Glutamatergic neuron (in vitro differentiated cells): ENCODE data around the gene DNMT3A. TPM values are rescaled to one million over a fixed set of nuclear protein-coding genes. Genes with fewer than 3 reads are reported as not detected.
A peak's percentile ranks its signal among the peaks of the same experiment; 100 is the strongest.

Experiments used
- DNase-seq: peaks from one replicate; pipeline ENCODE4 v3.0.0; 2022
- H3K27ac Mint-ChIP-seq: one replicate; pipeline ENCODE4 v1.8.0; 2020; ENCODE audit warnings: mild to moderate bottlenecking, mixed read lengths, inconsistent platforms; ENCODE audit not compliant: unreplicated experiment
- H3K27me3 Mint-ChIP-seq: one replicate; pipeline ENCODE4 v1.8.0; 2020; ENCODE audit warnings: mild to moderate bottlenecking, moderate library complexity, mixed read lengths, inconsistent platforms; ENCODE audit not compliant: unreplicated experiment
- H3K36me3 Mint-ChIP-seq: one replicate; pipeline ENCODE4 v1.8.0; 2020; ENCODE audit warnings: mild to moderate bottlenecking, mixed read lengths, inconsistent platforms; ENCODE audit not compliant: unreplicated experiment
- H3K4me1 Mint-ChIP-seq: one replicate; pipeline ENCODE4 v1.8.0; 2020; ENCODE audit warnings: mild to moderate bottlenecking, low read depth, mixed read lengths, inconsistent platforms; ENCODE audit not compliant: unreplicated experiment
- H3K4me3 Mint-ChIP-seq: one replicate; pipeline ENCODE4 v1.8.0; 2020; ENCODE audit warnings: mild to moderate bottlenecking, mixed read lengths, inconsistent platforms; ENCODE audit not compliant: unreplicated experiment
- H3K9me3 Mint-ChIP-seq: one replicate; pipeline ENCODE4 v1.8.0; 2020; ENCODE audit warnings: mild to moderate bottlenecking, moderate library complexity, mixed read lengths, inconsistent platforms; ENCODE audit not compliant: unreplicated experiment
- CTCF ChIP-seq: fragments of 200-600 bp; sonication (generic); IDR thresholded peaks from one replicate; pipeline ENCODE4 v1.5.0; 2021; ENCODE audit not compliant: partially characterized antibody, unreplicated experiment
- total RNA-seq: library from RNA; stranded (reverse); fragmentation: NEBNext Ultra II Directional; extraction: Animal tissue kit (Norgen Biotek cat#: 25700); gene quantifications from one replicate; pipeline ENCODE4 v1.2.1, GENCODE V29; 2021; ENCODE audit not compliant: unreplicated experiment

The DNMT3A gene
- total RNA-seq, 1 donor from 2014 or later: 175 TPM

- TF ChIP-seq CTCF: no peak
- peak; percentile 63 for DNase-seq
- H3K4me1 Mint-ChIP-seq: peaks cover 21% of the 10 kb centered on the region
- H3K9me3 Mint-ChIP-seq: peaks cover 6% of the 10 kb centered on the region
- no peaks in the 10 kb centered on the region for H3K36me3 Mint-ChIP-seq
- no peak overlapping the region for H3K27ac Mint-ChIP-seq
- peaks cover 2% of the 10 kb centered on the region for H3K27me3 Mint-ChIP-seq
- no peak overlapping the region for H3K4me3 Mint-ChIP-seq
These were observed 27.0 kb downstream of the DNMT3A start for GRCh38 chr2:25314514-25315315.

- H3K4me1 Mint-ChIP-seq: peaks cover 27% of the 10 kb centered on the region
These were observed 27.8 kb downstream of the DNMT3A start for GRCh38 chr2:25313711-25314513.

GRCh38 chr2:25312958-25313710 is 28.6 kb downstream of the DNMT3A start:
- H3K36me3 Mint-ChIP-seq: no peaks in the 10 kb centered on the region
- H3K9me3 Mint-ChIP-seq: peaks cover 11% of the 10 kb centered on the region
- no peak for DNase-seq
- H3K27ac Mint-ChIP-seq: no peak overlapping the region
- H3K4me3 Mint-ChIP-seq: no peak overlapping the region
- peaks cover 5% of the 10 kb centered on the region for H3K27me3 Mint-ChIP-seq
- no peak for TF ChIP-seq CTCF
- peaks cover 33% of the 10 kb centered on the region for H3K4me1 Mint-ChIP-seq

More at GRCh38 chr2:25313711-25314513, 27.8 kb downstream of the DNMT3A start:
- H3K4me3 Mint-ChIP-seq: no peak overlapping the region
- no peak for TF ChIP-seq CTCF
- H3K27ac Mint-ChIP-seq: no peak overlapping the region
- peaks cover 4% of the 10 kb centered on the region for H3K27me3 Mint-ChIP-seq
- peaks cover 11% of the 10 kb centered on the region for H3K9me3 Mint-ChIP-seq
- no peaks in the 10 kb centered on the region for H3K36me3 Mint-ChIP-seq
- no peak for DNase-seq

- Mint-ChIP-seq H3K27ac (no peak overlapping the region), H3K9me3 (peaks cover 11% of the 10 kb centered on the region), H3K4me3 (no peak overlapping the region), H3K36me3 (no peaks in the 10 kb centered on the region), H3K4me1 (peaks cover 33% of the 10 kb centered on the region), H3K27me3 (peaks cover 7% of the 10 kb centered on the region)
- DNase-seq: no peak
- TF ChIP-seq CTCF: no peak
These were observed 29.7 kb downstream of the DNMT3A start for GRCh38 chr2:25311865-25312575.
